A375 (cell line): ENCODE results near the gene CCND1. TPM values are rescaled to one million over a fixed set of nuclear protein-coding genes. Genes with fewer than 3 reads are reported as not detected.

Experiments used
- total RNA-seq: library from RNA; depleted of rRNA; stranded (reverse); fragments of >200 nt; shearing (Covaris generic); gene quantifications from 2 replicates; pipeline ENCODE4 v1.2.3, GENCODE V29; 2014; rRNA removed

Gene CCND1
- total RNA-seq: 464 and 545 TPM in 2 replicates

GRCh38 chr11:69640995-69641581 is at the start of gene CCND1:
Gene CCND1 (plus strand): TSS chr11:69641156. CDS start chr11:69641314, 158 bp downstream.

GRCh38 chr11:69674886-69675714 is 34.1 kb downstream of the CCND1 start, which contains the start of gene LTO1:
Gene LTO1 (minus strand): TSS chr11:69675353. CDS start chr11:69675239, 114 bp downstream.

Other genes starting within 250 kb of the CCND1 start
- not detected in 2 replicates for gene LINC01488, start 159.5 kb upstream of the CCND1 start, total RNA-seq
- gene LTO1, start 34.2 kb downstream of the CCND1 start, total RNA-seq: 23.0 and 32.8 TPM in 2 replicates
- gene FGF19, start 62.9 kb downstream of the CCND1 start, total RNA-seq: 0.15 TPM in 1 of 2 replicates, not detected in the other
- gene FGF4, start 134.2 kb downstream of the CCND1 start, total RNA-seq: not detected in 2 replicates
- gene FGF3, start 178.3 kb downstream of the CCND1 start, total RNA-seq: not detected in 2 replicates